ENCODE results near the gene TOP3B.

TOP3B gene

GRCh38 chr22:21947040-21948014 is 35.3 kb downstream of the TOP3B start:
- Histone ChIP-seq H3F3A (ENCODE audit: insufficient read depth) (no peaks in the 10 kb centered on the region), H3K4me3 (ENCODE audit: insufficient read depth, low read length, poor library complexity, severe bottlenecking) (no peak overlapping the region), H3K27me3 (ENCODE audit: low read length) (no peaks in the 10 kb centered on the region), H3K9me3 (ENCODE audit: insufficient read depth, low read length) (no peaks in the 10 kb centered on the region), H3K4me2 (ENCODE audit: low read depth, low read length, poor library complexity, severe bottlenecking) (no peak overlapping the region), H3K27ac (ENCODE audit: low read depth, low read length) (no peak overlapping the region), H4K20me1 (ENCODE audit: low read depth, low read length) (no peaks in the 10 kb centered on the region), H3K9ac (ENCODE audit: low read length) (no peak overlapping the region), H2AFZ (ENCODE audit: low read depth, low read length, severe bottlenecking) (no peak overlapping the region), H3K36me3 (ENCODE audit: low read length) (no peaks in the 10 kb centered on the region), H3K79me2 (ENCODE audit: insufficient read depth, low read length) (no peaks in the 10 kb centered on the region), H3K9me2 (replicated peaks; ENCODE audit: insufficient read depth, low read length) (no peaks in the 10 kb centered on the region)
- TF ChIP-seq EZH2phosphoT487 (conservative IDR thresholded peaks at IDR 0.05; ENCODE audit: low read length) (no peak), CTCF (IDR thresholded peaks at IDR 0.05; ENCODE audit: insufficient read depth, low read length, poor library complexity, severe bottlenecking) (no peak)

GRCh38 chr22:21946262-21946925 is 36.2 kb downstream of the TOP3B start:
- no peak overlapping the region for H3K27ac ChIP-seq (ENCODE audit: low read depth, low read length)
- H3K9me2 ChIP-seq (replicated peaks; ENCODE audit: insufficient read depth, low read length), result no peaks in the 10 kb centered on the region
- H3K4me3 ChIP-seq (ENCODE audit: insufficient read depth, low read length, poor library complexity, severe bottlenecking), result no peak overlapping the region
- H3F3A ChIP-seq (ENCODE audit: insufficient read depth), result no peaks in the 10 kb centered on the region
- H4K20me1 ChIP-seq (ENCODE audit: low read depth, low read length), result no peaks in the 10 kb centered on the region
- H3K9me3 ChIP-seq (ENCODE audit: insufficient read depth, low read length), result no peaks in the 10 kb centered on the region
- H3K4me2 ChIP-seq (ENCODE audit: low read depth, low read length, poor library complexity, severe bottlenecking), result no peak overlapping the region
- no peaks in the 10 kb centered on the region for H3K79me2 ChIP-seq (ENCODE audit: insufficient read depth, low read length)
- H3K36me3 ChIP-seq (ENCODE audit: low read length), result no peaks in the 10 kb centered on the region
- H3K27me3 ChIP-seq (ENCODE audit: low read length), result no peaks in the 10 kb centered on the region
- no peak overlapping the region for H3K9ac ChIP-seq (ENCODE audit: low read length)
- no peak overlapping the region for H2AFZ ChIP-seq (ENCODE audit: low read depth, low read length, severe bottlenecking)
- no peak for TF ChIP-seq CTCF (IDR thresholded peaks at IDR 0.05; ENCODE audit: insufficient read depth, low read length, poor library complexity, severe bottlenecking)
- no peak for TF ChIP-seq EZH2phosphoT487 (conservative IDR thresholded peaks at IDR 0.05; ENCODE audit: low read length)

GRCh38 chr22:21945453-21946261 is 36.9 kb downstream of the TOP3B start:
- Histone ChIP-seq H3K9me2 (replicated peaks; ENCODE audit: insufficient read depth, low read length) (no peaks in the 10 kb centered on the region), H3K36me3 (ENCODE audit: low read length) (no peaks in the 10 kb centered on the region), H3K27ac (ENCODE audit: low read depth, low read length) (no peak overlapping the region), H3K4me3 (ENCODE audit: insufficient read depth, low read length, poor library complexity, severe bottlenecking) (no peak overlapping the region), H3K79me2 (ENCODE audit: insufficient read depth, low read length) (no peaks in the 10 kb centered on the region), H3K9ac (ENCODE audit: low read length) (no peak overlapping the region), H3K4me2 (ENCODE audit: low read depth, low read length, poor library complexity, severe bottlenecking) (no peak overlapping the region), H2AFZ (ENCODE audit: low read depth, low read length, severe bottlenecking) (no peak overlapping the region), H3F3A (ENCODE audit: insufficient read depth) (no peaks in the 10 kb centered on the region), H3K27me3 (ENCODE audit: low read length) (no peaks in the 10 kb centered on the region), H3K9me3 (ENCODE audit: insufficient read depth, low read length) (no peaks in the 10 kb centered on the region), H4K20me1 (ENCODE audit: low read depth, low read length) (no peaks in the 10 kb centered on the region)
- TF ChIP-seq CTCF (IDR thresholded peaks at IDR 0.05; ENCODE audit: insufficient read depth, low read length, poor library complexity, severe bottlenecking), result no peak

All from SU-DHL-6 (cell line).